Stimulated activated naive B cell treated with anti-CD40 and anti-IgM and Interleukin-4, amounts not matched to agents 10 μg/mL and 1 μg/mL and 100 μg/mL, for 72 hours (primary cell): Measurements from ENCODE around the gene GRIK2.
"Not testable (repeated sequence)": the region's sequence is repeated elsewhere in the genome, so short reads cannot be mapped to it uniquely, and the experiment has no call there.

Experiments used
- ATAC-seq, 2 donors: fragments of 150-1000 bp; cut with Tn5 transposase; replicated peaks; 2 replicates each; pipeline ENCODE4 v1.10.0; 2021; ENCODE audit warnings: moderate library complexity in 1 of 2
- DNase-seq: peaks from one replicate; pipeline ENCODE4 v3.0.0; 2021
- H3K27ac Mint-ChIP-seq: one replicate; pipeline ENCODE4 v1.8.0; 2022; ENCODE audit warnings: mild to moderate bottlenecking, mixed read lengths
- H3K27me3 Mint-ChIP-seq, 2 donors: one replicate each; pipeline ENCODE4 v1.8.0; 2022; ENCODE audit warnings: mixed read lengths in 2 of 2
- H3K36me3 Mint-ChIP-seq, 2 donors: one replicate each; pipeline ENCODE4 v1.8.0; 2022; ENCODE audit warnings: mixed read lengths in 2 of 2, mild to moderate bottlenecking in 1 of 2
- H3K4me1 Mint-ChIP-seq, 2 donors: one replicate each; pipeline ENCODE4 v1.8.0; 2022; ENCODE audit warnings: mixed read lengths in 2 of 2, mild to moderate bottlenecking in 1 of 2
- H3K4me3 Mint-ChIP-seq, 2 donors: one replicate each; pipeline ENCODE4 v1.8.0; 2022; ENCODE audit warnings: mild to moderate bottlenecking in 2 of 2, mixed read lengths in 2 of 2, moderate library complexity in 1 of 2
- H3K9me3 Mint-ChIP-seq, 2 donors: one replicate each; pipeline ENCODE4 v1.8.0; 2022; ENCODE audit warnings: mixed read lengths in 2 of 2, mild to moderate bottlenecking in 1 of 2

The GRIK2 gene

DNA sequence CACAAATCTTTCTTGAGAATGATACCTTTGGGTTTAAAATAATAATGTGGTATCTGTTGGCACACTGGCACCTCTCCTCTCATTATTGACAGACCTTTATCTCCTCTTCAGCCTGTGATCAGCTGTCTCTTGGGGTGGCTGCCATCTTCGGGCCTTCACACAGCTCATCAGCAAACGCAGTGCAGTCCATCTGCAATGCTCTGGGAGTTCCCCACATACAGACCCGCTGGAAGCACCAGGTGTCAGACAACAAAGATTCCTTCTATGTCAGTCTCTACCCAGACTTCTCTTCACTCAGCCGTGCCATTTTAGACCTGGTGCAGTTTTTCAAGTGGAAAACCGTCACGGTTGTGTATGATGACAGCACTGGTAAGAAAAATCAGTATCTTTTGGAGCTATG, 232.8 kb downstream of the GRIK2 start:
- Mint-ChIP-seq H3K27me3 (no peaks in the 10 kb centered on the region), H3K9me3 (no peaks in the 10 kb centered on the region), H3K36me3 (no peaks in the 10 kb centered on the region), H3K4me3 (no peak overlapping the region), H3K4me1 (no peaks in the 10 kb centered on the region), H3K27ac (no peak overlapping the region)
- ATAC-seq: no peak
- no peak for DNase-seq

DNA sequence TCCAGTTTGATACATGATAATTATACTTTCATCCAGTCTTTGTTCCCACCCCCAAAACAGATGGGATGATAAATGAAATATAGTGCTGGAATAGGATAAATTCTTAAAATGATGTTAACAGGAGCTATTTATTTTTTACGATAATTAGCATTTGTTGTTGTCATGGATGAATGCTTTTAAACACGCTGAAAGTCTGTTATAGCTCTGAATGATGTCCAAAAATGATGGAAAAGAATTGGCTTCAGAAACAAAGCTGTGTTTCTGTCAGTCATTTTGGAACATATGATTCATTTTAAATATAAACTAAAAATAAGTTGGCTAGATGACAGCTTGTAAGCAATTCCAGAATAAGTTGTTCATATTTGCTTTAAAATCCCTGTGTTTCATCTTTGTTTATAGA, 237.4 kb downstream of the GRIK2 start:
- H3K27me3 Mint-ChIP-seq: no peaks in the 10 kb centered on the region
- H3K27ac Mint-ChIP-seq: no peak overlapping the region
- peaks cover 0 to 3% of the 10 kb centered on the region in 2 donors for H3K9me3 Mint-ChIP-seq
- DNase-seq: no peak
- no peak for ATAC-seq
- H3K36me3 Mint-ChIP-seq: no peaks in the 10 kb centered on the region
- no peak overlapping the region for H3K4me3 Mint-ChIP-seq
- H3K4me1 Mint-ChIP-seq: no peaks in the 10 kb centered on the region

- Mint-ChIP-seq H3K27me3 (no peaks in the 10 kb centered on the region), H3K36me3 (no peaks in the 10 kb centered on the region), H3K9me3 (peaks cover 2 to 12% of the 10 kb centered on the region in 2 donors), H3K27ac (no peak overlapping the region), H3K4me1 (no peaks in the 10 kb centered on the region), H3K4me3 (no peak overlapping the region)
- ATAC-seq (no peak), DNase-seq (no peak)
Observed at GRCh38 chr6:101633081-101633480, 239.6 kb downstream of the GRIK2 start.

- H3K36me3 Mint-ChIP-seq, H3K4me1 Mint-ChIP-seq, H3K27ac Mint-ChIP-seq, H3K27me3 Mint-ChIP-seq, H3K9me3 Mint-ChIP-seq, ATAC-seq, DNase-seq, H3K4me3 Mint-ChIP-seq: not testable (repeated sequence)
Observed at GRCh38 chr6:101638865-101639264, 245.4 kb downstream of the GRIK2 start.

- Mint-ChIP-seq H3K36me3 (no peaks in the 10 kb centered on the region), H3K27me3 (no peaks in the 10 kb centered on the region), H3K27ac (no peak overlapping the region), H3K9me3 (peaks cover 2 to 9% of the 10 kb centered on the region in 2 donors), H3K4me1 (no peaks in the 10 kb centered on the region), H3K4me3 (no peak overlapping the region)
- DNase-seq (no peak), ATAC-seq (no peak)
Observed at GRCh38 chr6:101640131-101640530, 246.6 kb downstream of the GRIK2 start.

GRCh38 chr6:101645770-101646169, 252.3 kb downstream of the GRIK2 start:
- Mint-ChIP-seq H3K9me3 (no peaks in the 10 kb centered on the region), H3K4me1 (no peaks in the 10 kb centered on the region), H3K4me3 (no peak overlapping the region), H3K27me3 (no peaks in the 10 kb centered on the region), H3K27ac (no peak overlapping the region), H3K36me3 (no peaks in the 10 kb centered on the region)
- DNase-seq (no peak), ATAC-seq (no peak)

GRCh38 chr6:101650402-101651100, 257.0 kb downstream of the GRIK2 start:
- Mint-ChIP-seq H3K9me3 (peaks cover 0 to 4% of the 10 kb centered on the region in 2 donors), H3K27ac (no peak overlapping the region), H3K27me3 (no peaks in the 10 kb centered on the region), H3K4me3 (no peak overlapping the region), H3K36me3 (no peaks in the 10 kb centered on the region), H3K4me1 (no peaks in the 10 kb centered on the region)
- no peak for ATAC-seq
- no peak for DNase-seq

GRCh38 chr6:101652079-101652478, 258.6 kb downstream of the GRIK2 start:
- Mint-ChIP-seq H3K27me3 (no peaks in the 10 kb centered on the region), H3K27ac (no peak overlapping the region), H3K4me1 (no peaks in the 10 kb centered on the region), H3K36me3 (no peaks in the 10 kb centered on the region), H3K9me3 (peaks cover 0 to 4% of the 10 kb centered on the region in 2 donors), H3K4me3 (no peak overlapping the region)
- DNase-seq: no peak
- no peak for ATAC-seq

- Mint-ChIP-seq H3K27ac (no peak overlapping the region), H3K27me3 (no peaks in the 10 kb centered on the region), H3K4me3 (no peak overlapping the region), H3K4me1 (no peaks in the 10 kb centered on the region), H3K36me3 (no peaks in the 10 kb centered on the region), H3K9me3 (peaks cover 0 to 6% of the 10 kb centered on the region in 2 donors)
- DNase-seq (no peak), ATAC-seq (no peak)
Observed at GRCh38 chr6:101655109-101655508, 261.6 kb downstream of the GRIK2 start.

DNA sequence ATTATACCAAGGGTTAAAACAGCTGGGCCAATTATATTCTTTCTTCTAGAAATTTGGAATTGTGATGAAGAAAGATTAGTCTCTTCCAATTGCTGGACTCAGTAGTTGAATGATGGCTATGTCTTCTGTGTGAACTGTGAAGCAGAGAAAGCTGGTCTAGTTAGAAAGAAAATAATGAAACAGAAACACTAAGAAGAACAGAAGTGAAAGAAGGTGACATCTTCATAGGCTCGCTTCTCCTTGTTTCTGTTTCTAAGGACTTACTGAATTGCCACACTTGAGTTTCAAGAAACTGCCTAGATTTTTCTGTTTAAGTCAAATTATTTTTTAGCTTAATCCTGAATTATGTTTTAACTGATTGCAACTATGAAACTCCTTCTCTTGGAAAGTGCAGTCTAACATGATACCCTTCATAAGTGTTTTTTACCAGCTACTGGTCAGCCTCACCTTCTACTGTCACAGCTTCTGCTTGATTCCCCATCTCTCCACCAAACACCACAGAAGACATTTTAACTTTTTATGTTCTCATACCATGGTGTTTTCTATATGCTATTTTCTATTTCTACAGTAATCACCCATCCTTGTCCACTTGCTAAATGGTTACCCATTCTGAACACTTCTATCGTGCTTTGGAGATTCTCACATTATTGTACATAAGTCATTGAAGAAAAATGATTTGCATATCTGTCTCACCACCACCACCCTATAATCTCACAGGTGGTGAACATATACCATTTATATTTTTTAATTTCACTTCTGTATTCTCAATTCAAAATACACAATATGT, 268.8 kb downstream of the GRIK2 start:
- H3K4me3 Mint-ChIP-seq: no peak overlapping the region
- H3K27me3 Mint-ChIP-seq: no peaks in the 10 kb centered on the region
- no peaks in the 10 kb centered on the region for H3K36me3 Mint-ChIP-seq
- DNase-seq (no peak), ATAC-seq (no peak)
- H3K4me1 Mint-ChIP-seq: no peaks in the 10 kb centered on the region
- no peak overlapping the region for H3K27ac Mint-ChIP-seq
- H3K9me3 Mint-ChIP-seq: peaks cover 5 to 7% of the 10 kb centered on the region in 2 donors

DNA sequence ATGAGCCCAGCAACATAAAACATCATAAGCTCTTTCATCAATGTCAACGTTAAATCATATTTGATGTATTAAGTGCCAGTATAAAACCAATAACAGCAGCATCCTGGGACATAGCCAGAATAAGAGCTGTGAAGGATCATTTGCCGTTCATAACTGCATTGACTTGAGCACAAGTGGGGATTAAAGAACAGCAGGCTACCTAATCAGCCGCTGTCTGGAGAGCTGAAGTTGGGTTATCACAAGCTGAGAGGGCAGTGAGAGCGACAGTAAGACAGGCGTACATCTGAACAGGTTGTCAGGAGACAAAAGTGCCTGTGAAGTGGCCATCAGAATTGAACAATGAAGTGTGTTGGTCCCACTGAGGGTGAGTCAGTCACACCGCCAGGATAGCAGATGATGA, 269.6 kb downstream of the GRIK2 start:
- no peaks in the 10 kb centered on the region for H3K27me3 Mint-ChIP-seq
- peaks cover 5 to 7% of the 10 kb centered on the region in 2 donors for H3K9me3 Mint-ChIP-seq
- H3K27ac Mint-ChIP-seq: no peak overlapping the region
- DNase-seq (no peak), ATAC-seq (no peak)
- H3K4me3 Mint-ChIP-seq: no peak overlapping the region
- no peaks in the 10 kb centered on the region for H3K4me1 Mint-ChIP-seq
- H3K36me3 Mint-ChIP-seq: no peaks in the 10 kb centered on the region

GRCh38 chr6:101666256-101666655, 272.7 kb downstream of the GRIK2 start:
- Mint-ChIP-seq H3K27me3 (no peaks in the 10 kb centered on the region), H3K4me3 (no peak overlapping the region), H3K4me1 (no peaks in the 10 kb centered on the region), H3K36me3 (no peaks in the 10 kb centered on the region), H3K27ac (no peak overlapping the region), H3K9me3 (peaks cover 4 to 5% of the 10 kb centered on the region in 2 donors)
- DNase-seq (no peak), ATAC-seq (no peak)

- Mint-ChIP-seq H3K27ac (no peak overlapping the region), H3K27me3 (no peaks in the 10 kb centered on the region), H3K36me3 (no peaks in the 10 kb centered on the region), H3K4me1 (no peaks in the 10 kb centered on the region), H3K4me3 (no peak overlapping the region), H3K9me3 (peaks cover 3 to 5% of the 10 kb centered on the region in 2 donors)
- ATAC-seq: no peak
- DNase-seq: no peak
Observed at GRCh38 chr6:101668496-101669030, 275.1 kb downstream of the GRIK2 start.

DNA sequence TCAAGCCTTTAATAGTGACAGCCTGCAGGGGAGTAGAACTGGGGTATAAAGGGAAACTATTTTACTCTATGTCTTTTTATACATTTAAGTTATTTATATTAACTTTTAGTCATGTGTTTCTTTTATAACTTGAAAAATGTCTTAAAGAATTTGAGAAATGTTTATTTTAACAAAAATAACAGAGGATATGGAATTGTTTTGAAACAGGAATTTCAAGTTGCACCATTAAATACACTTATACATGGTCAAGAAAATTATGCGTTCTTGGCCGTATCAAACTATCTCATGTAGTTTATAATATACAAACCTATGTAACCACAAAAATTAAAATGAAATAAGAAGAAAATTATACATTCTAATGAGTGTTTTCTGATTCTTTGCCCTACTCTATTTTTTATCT, 282.7 kb downstream of the GRIK2 start:
- Mint-ChIP-seq H3K27me3 (no peaks in the 10 kb centered on the region), H3K4me3 (no peak overlapping the region), H3K9me3 (no peaks in the 10 kb centered on the region), H3K36me3 (no peaks in the 10 kb centered on the region), H3K27ac (no peak overlapping the region), H3K4me1 (no peaks in the 10 kb centered on the region)
- no peak for DNase-seq
- ATAC-seq: no peak

DNA sequence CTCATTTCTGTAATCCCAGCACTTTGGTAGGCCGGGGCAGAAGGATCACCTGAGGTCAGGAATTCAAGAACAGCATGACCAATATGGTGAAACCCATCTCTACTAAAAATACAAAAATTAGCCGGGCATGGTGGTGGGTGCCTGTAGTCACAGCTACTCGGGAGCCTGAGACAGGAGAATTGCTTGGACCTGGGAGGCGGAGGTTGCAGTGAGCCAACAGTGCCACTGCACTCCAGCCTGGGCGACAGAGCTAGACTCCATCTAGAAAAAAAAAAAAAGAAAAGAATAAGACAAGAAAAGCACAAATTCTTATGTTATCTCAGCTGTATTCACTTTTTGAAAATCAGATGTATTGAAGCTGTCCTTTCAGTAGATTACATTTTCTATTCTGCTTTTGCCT, 289.4 kb downstream of the GRIK2 start:
- DNase-seq (no peak), ATAC-seq (no peak)
- H3K9me3 Mint-ChIP-seq: no peaks in the 10 kb centered on the region
- no peak overlapping the region for H3K27ac Mint-ChIP-seq
- H3K27me3 Mint-ChIP-seq: no peaks in the 10 kb centered on the region
- H3K4me3 Mint-ChIP-seq: no peak overlapping the region
- H3K4me1 Mint-ChIP-seq: no peaks in the 10 kb centered on the region
- no peaks in the 10 kb centered on the region for H3K36me3 Mint-ChIP-seq
